ENCODE measurements around the gene PITPNM3. TPM values are rescaled to one million over a fixed set of nuclear protein-coding genes. Genes with fewer than 3 reads are reported as not detected.
A peak's percentile ranks its signal among the peaks of the same experiment; 100 is the strongest.
"Not testable (repeated sequence)": the region's sequence is repeated elsewhere in the genome, so short reads cannot be mapped to it uniquely, and the experiment has no call there.

Gene PITPNM3
- total RNA-seq, 1 donor from 2014 or later: 13.9 TPM

DNA sequence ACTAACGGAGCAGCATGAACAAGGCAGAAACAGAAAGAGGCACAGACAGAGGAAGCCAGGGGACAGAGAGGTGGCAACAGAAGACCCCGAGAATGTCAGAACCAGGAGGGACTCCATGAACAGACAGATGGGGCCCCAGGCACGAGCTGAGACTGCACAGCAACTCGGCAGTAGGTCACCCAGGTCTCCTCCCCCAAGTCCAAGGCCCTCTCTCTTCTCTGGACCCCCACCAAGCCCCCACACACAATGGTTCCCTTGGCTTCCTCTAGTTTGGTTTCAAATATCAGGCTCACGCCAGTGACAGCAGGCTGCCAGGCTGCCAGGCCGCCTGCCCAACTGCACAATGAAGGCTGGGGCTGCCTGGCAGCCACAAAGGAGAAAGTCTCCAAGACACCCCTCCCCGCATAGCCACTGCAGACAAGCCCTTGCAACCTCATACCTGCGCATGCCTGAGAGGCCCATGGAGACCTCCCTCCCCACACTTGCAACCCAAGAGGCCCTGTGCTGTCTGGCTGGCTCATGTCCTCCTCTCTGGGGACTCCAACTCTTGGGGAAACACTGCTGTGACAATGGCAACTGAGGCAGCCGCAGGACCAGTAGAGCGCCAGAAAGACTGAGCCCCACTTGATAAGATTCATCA, 57.3 kb downstream of the PITPNM3 start:
- no peak for DNase-seq

GRCh38 chr17:6498356-6498755, 58.0 kb downstream of the PITPNM3 start:
- DNase-seq: no peak

GRCh38 chr17:6497496-6498221, 58.7 kb downstream of the PITPNM3 start:
- no peak for DNase-seq

DNA sequence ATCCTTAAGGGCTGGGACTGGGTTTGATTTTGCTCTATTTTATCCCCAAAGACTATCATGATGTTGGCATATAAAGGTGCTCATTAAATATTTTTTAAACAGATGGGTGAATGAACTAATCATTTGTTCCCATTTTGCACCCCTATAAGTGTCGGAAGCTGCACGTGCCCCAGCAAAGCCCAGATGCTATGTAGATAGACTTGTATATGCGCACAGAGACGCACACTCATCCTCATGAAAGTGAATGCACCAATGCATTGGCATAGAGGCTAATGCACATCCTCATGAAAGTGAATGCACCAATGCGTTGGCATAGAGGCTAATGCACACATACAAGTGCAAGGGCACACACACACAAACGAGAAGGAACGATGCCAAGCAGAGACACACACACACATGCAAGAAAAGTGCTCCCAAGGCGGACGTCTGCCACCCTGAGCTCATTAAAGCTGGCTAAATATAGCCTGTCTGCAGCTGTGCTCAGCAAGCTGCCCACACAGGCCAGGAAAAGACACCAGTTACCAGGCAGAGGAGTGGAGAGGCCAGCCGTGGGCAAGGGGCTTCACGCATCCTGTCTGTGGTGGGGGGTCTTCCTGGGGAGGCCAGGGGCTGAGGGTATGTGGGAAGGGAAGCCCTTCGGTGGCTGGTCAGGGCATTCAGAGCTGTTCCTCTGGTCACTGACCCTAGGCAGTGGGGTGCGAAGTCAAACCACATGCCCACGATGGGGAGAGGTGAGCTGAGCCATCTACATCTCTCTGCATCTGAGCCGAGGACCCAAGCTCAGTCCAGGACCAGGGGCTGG, 59.5 kb downstream of the PITPNM3 start:
- peak; percentile 40 for DNase-seq

DNA sequence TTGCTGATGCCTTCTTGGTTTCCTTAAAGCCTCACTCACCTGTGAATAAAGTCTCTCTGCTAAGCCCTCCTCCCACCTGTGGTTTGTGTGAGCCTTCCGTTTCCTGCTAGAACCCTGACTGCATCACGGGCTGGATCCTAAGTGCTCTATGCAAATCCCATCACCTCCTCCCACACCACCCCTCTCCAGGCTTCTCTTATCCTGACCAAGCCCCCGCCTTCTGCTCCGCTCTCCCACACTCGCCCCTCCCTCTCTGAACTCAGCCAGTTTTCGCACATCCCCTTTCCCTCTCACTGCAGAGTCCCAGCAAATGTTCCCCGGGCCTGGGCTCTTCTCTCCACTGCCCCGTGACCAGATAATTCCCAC, 60.3 kb downstream of the PITPNM3 start:
- no peak for DNase-seq

- DNase-seq: no peak
Observed at GRCh38 chr17:6495450-6496115, 60.8 kb downstream of the PITPNM3 start.

DNA sequence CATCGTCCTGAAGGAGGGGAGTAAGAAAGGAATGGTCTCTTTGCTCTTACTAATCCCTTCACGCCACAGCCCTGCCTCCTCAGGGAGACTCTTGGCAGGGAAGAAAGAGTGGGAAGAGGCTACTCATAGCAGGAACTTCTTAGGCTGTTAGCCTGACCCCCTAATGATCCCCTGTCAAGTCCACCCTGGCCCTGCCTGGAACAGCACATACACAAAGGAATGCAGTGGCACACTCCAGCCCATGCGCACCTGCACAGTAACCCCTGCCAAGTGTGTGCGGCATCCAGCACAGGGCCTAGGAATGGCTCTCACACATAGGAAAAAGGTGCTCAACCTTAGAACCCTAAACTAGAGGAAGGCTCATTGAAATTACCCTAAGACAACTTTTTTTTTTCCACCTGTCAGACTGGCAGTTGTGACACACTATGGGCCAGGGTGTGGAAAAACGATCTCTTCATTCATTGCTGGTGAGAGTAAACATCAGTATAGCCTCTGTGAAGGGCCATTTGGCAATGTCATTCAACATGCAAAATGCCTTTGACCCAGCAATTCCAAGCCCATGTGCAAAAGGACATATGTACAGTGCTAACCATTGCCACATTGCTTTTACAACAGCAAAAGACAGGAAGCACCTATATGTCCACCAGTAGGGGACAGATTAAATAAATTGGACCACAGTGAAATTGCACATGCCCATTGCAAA, 62.0 kb downstream of the PITPNM3 start:
- DNase-seq: no peak

DNA sequence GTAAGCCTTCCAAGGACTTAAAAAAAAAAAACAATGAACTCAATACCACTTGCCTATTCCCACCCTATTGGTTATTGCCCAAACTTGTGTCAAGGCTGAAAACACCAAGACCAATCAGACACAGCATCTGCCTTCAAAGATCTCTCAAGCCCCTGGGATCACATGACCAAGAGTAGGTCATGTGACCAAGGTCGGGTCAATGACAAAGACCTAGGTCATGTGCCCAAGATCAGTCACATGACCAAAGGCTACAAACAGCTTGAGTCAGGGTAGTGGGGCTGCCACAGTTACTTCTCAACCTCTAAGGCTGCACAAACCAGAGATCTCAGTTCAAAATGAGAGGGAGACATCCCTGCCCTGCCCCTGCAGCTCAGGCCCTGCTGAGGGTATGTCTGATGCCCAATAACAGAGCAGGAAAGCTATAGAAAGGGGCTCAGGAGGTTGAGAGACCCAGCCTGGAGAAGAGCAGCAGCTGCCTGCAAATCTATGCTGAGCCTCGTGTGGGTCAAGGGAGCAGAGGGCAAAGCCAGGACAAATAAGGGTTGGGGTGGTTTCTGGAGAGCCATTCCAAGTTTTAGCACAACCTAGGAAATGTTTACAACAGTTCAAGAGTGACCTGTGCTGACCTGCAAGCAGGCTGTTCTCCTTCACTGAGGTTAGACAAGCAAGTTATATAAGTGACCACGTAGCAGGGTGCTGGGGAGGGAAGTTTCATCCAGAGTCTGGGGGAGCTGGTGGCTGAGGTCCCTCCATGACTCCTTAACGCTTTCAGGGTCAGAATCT, 63.3 kb downstream of the PITPNM3 start:
- no peak for DNase-seq

DNA sequence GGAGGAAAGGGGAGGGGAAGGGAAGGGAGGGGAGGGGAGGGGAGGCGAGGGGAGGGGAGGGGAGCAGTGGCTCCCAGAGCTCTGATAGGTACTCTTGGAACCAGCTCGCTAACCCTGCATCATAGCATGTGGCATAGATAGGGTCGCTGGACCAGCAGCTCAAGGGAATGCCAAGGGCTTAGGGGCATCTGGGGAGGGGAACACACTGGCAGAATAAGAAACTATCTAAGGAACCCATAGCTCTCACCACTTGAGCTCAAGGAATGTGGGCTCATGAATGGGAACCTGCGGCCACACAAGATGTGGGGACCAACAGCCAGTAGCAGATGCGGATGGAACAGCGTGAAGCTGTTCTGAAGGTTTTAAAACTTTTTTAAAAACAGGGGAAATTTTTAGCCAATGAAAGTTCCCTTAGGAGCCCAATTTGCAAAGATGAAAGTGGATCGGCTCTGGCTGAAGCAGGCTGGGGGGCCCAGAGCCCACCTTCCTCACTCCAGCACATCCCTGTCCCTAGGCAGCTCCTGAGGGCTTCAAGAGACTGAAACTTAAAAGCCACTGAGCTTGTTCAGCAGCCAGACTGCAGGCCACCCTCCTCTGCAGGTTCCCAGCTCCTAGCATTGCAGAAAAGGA, 65.2 kb downstream of the PITPNM3 start:
- no peak for DNase-seq

DNA sequence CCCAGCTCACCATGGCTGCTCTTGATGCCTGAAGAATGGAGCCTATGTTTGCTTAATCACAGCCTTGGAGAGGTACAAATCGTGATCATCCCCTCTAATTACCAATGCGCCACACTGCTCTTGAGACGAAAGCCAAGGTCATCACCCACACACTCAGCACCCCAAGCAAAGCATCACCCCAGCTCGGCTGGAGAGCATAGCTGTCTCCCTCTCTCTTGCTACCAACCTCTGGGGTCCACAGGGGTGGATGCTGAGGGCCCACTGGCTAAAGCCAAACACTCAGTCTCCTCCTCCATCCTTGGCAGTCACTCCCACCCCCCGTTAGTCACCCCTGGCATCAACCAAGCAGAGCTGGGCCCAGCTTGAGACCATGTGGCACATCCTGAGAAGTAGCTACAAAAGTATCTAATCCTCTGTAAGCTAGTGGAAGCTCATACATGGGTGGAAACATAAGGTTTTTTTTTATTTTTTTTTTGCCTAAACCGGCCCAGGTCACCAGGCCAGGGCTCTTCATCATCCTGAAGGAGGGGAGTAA, 67.3 kb downstream of the PITPNM3 start:
- no peak for DNase-seq

DNA sequence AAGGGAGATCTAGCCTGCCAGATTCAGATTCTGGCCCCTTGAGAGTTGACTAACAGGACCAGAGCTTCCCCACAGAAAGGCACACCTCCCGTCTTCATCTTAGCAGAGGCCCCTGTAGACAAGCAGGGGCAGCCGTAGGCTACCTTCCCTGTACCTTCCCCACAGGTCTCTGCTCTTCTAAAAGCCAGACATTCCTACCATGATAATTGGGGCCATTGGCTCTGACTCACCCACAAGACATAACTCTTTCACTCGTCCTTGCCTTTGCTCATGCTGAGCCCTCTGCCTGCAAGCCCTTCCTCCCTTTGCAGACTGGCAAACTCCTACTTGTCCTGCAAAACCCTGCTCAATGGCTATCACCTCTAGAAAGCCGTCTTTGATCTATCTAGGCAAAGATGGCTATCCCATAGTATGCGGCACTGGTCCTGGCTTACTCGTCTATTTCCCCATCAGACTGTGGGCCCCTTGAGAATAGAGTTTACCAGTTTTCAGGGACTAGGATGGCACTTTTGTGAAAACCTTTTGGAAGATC, 68.3 kb downstream of the PITPNM3 start:
- no peak for DNase-seq

- no peak for DNase-seq
Observed at GRCh38 chr17:6487251-6488007, 68.9 kb downstream of the PITPNM3 start.

DNA sequence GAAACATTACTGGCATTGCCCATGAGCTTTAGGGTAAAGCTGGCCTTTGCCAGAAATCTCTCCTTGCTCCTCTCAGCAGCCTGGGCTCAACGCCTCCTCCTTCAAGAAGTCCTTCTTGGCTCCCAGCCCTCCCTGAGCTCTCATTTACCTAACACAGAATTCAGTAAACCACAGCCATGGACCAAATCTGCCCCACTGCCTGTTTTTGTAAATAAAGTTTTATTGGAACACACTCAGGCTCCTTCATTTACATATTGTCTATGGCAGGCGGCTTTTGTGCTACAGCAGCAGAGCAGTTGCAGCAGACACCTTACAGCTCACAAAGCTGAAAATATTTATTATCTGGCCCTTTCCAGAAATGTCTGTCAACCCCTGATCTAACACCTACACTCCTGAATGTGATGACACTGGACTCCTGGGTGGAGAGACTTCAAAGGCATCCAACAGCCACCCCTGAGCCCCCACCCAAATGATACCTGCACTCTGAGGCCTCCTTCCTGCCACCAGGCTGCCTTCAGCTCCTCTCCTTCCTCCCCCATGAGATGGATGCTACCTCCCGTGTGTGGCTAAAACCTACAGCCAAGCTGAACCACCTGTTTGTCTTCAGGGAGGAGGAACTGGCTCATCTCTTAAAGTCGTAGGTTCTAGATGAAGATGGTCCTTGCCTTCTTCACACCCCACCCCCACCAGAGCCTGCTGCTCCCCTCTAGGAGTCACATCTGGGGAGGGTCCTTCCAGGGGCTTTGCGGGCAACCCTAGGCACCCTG, 70.5 kb downstream of the PITPNM3 start:
- DNase-seq: no peak

DNA sequence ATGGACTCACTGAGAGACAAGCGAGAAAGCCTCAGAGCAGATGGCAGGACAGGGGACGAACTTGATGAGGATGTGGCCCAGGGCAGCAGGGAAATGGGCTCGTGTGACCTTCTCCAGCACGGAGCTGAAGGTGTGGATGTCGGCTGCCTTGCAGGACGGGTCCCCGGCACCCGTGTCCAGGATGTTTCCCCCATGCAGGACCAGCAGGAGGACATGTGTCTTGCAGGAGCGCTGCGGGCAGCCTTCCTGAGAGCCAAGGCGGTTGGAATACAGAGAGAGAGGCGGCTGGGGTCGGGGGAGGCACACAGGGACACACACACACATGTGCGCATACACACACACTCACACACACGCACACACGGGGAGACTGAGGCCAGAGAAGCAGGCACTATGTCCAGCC, 72.8 kb downstream of the PITPNM3 start:
- DNase-seq: no peak

- not testable (repeated sequence) for DNase-seq
Observed at GRCh38 chr17:6482796-6483195, 73.6 kb downstream of the PITPNM3 start.

DNA sequence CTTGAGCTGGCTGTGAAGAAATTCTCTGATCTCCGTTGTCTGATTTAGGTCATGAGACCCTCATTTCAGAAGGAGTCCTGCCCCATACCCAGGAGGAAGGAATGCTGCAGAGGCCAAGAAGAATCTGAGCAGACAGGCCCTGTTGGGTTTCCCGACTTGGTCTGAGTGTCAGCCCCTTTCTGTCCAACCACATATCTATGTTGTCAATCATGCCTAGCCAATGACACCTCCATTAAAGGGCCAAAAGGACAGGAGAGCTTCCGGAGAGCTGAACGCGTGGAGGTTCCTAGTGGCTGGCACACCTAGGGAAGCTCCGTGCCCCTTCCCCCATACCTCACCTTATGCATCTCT, 74.3 kb downstream of the PITPNM3 start:
- DNase-seq: no peak

DNA sequence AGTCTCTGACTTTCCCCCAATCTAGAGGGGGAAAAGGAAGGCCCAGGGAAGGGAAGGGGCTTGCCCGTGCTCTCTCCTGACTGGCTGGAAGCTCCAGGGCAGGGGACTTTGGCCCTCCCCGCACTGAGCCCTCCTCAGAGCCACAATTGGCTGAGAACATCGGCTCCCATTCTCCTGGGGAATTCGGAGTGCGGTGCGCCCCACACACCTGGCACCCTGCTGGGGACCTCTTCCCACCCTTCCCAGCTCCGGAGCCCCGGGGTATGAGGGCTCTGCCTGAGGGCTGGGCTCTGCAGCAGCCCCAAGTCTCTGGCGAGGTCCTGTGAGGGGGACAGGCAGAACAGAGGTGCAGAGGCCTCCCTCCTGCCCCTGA, 76.1 kb downstream of the PITPNM3 start:
- no peak for DNase-seq

- no peak for DNase-seq
Observed at GRCh38 chr17:6479622-6480302, 76.6 kb downstream of the PITPNM3 start.
